Measurements from ENCODE around the gene CACNA1C.

CACNA1C gene

DNA sequence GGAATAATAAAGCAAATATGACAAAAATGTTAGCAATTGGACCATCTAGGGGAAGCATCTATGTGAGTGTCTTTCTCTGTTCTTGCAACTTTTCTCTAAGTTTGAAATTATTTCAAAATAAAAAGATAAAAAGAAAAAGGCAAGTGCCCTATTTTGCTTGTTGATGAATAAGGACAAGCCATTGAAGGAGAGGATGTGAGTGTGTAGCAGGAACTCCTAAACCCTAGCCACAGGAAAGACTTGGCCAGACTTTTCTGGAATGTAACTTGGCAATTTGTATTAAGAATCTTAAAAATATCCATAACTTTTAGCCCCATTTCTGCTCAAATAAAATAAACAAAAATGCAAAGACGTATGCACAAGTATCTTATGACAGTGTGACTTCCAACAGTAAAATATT lies 279.4 kb downstream of the CACNA1C start:
- H3K4me1 ChIP-seq (ENCODE audit: insufficient read depth, poor library complexity, severe bottlenecking) = peaks cover 18% of the 10 kb centered on the region
- H3K9me3 ChIP-seq (ENCODE audit: severe bottlenecking) = no peaks in the 10 kb centered on the region
- TF ChIP-seq, protein P1, sequence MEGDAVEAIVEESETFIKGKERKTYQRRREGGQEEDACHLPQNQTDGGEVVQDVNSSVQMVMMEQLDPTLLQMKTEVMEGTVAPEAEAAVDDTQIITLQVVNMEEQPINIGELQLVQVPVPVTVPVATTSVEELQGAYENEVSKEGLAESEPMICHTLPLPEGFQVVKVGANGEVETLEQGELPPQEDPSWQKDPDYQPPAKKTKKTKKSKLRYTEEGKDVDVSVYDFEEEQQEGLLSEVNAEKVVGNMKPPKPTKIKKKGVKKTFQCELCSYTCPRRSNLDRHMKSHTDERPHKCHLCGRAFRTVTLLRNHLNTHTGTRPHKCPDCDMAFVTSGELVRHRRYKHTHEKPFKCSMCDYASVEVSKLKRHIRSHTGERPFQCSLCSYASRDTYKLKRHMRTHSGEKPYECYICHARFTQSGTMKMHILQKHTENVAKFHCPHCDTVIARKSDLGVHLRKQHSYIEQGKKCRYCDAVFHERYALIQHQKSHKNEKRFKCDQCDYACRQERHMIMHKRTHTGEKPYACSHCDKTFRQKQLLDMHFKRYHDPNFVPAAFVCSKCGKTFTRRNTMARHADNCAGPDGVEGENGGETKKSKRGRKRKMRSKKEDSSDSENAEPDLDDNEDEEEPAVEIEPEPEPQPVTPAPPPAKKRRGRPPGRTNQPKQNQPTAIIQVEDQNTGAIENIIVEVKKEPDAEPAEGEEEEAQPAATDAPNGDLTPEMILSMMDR (IDR thresholded peaks at IDR 0.05; ENCODE audit: poor library complexity, severe bottlenecking) = no peak
- no peak overlapping the region for H3K4me3 ChIP-seq (ENCODE audit: severe bottlenecking)
- H3K36me3 ChIP-seq (ENCODE audit: low read depth) = no peaks in the 10 kb centered on the region
- H3K27me3 ChIP-seq (ENCODE audit: insufficient read depth, poor library complexity, severe bottlenecking) = peaks cover 4% of the 10 kb centered on the region
- ATAC-seq (ENCODE audit: low read depth) (no peak), DNase-seq (ENCODE audit: low spot score) (no peak)
- H3K27ac ChIP-seq (ENCODE audit: poor library complexity, severe bottlenecking) = no peak overlapping the region

DNA sequence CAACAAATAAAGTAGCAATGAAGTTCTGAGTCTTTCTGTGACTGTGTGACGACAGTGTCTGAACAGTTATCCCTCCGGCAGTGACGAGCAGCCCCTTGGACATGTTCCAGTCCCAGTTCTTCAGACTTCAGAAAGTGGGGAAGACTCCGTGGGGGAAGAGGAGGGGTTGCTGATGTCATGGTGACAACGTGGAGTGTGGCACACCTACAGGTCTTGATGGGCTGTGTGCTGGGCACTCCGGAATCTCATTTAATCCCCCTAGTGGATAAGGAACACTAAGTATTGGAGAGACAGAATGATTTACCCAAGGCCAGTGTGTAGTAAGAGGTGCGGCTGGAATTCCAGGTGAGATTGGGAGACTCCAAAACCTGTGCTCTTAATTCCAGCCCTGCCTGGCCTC lies 280.2 kb downstream of the CACNA1C start:
- TF ChIP-seq, protein P1 (IDR thresholded peaks at IDR 0.05; ENCODE audit: poor library complexity, severe bottlenecking) = no peak
- DNase-seq (ENCODE audit: low spot score) (no peak), ATAC-seq (ENCODE audit: low read depth) (no peak)
- Histone ChIP-seq H3K36me3 (ENCODE audit: low read depth) (no peaks in the 10 kb centered on the region), H3K27me3 (ENCODE audit: insufficient read depth, poor library complexity, severe bottlenecking) (peaks cover 4% of the 10 kb centered on the region), H3K4me1 (ENCODE audit: insufficient read depth, poor library complexity, severe bottlenecking) (peaks cover 19% of the 10 kb centered on the region), H3K27ac (ENCODE audit: poor library complexity, severe bottlenecking) (no peak overlapping the region), H3K9me3 (ENCODE audit: severe bottlenecking) (no peaks in the 10 kb centered on the region), H3K4me3 (ENCODE audit: severe bottlenecking) (no peak overlapping the region)

DNA sequence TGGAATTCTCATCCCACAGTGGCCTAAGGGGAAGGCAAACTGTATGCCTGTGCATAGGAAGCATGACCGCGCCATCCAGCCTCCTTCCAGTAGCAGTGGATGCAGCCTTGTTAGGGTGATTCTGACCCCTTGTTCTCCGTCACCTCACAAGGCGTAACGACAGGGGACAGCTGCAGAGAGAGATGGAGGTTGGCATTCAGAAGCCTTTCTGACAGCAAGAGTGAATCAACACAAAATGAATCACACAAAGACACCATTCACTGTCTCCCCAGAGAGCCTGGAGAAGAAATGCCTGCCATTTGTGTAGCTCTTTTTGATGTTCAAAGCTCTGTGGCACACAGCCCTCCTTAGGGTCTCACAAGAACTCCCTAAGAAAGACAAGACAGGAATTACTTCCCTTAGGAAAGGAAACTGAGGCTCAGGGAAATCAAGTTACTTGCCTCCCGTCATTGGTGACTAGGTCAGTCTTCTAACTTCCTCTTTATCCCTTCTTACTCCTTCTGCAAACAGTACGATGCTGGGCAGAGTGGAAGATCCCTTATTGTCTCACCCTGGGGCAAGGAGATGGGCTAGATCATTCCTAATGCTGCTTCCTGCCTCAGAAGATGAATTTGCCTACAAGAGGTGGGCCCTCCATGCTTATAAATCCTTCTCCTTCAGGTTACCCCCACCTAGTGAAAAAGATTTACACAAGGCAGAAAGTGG lies 280.9 kb downstream of the CACNA1C start:
- Histone ChIP-seq H3K27ac (ENCODE audit: poor library complexity, severe bottlenecking) (no peak overlapping the region), H3K27me3 (ENCODE audit: insufficient read depth, poor library complexity, severe bottlenecking) (no peaks in the 10 kb centered on the region), H3K36me3 (ENCODE audit: low read depth) (no peaks in the 10 kb centered on the region), H3K4me1 (ENCODE audit: insufficient read depth, poor library complexity, severe bottlenecking) (peaks cover 26% of the 10 kb centered on the region), H3K9me3 (ENCODE audit: severe bottlenecking) (no peaks in the 10 kb centered on the region), H3K4me3 (ENCODE audit: severe bottlenecking) (no peak overlapping the region)
- TF ChIP-seq, protein P1 (IDR thresholded peaks at IDR 0.05; ENCODE audit: poor library complexity, severe bottlenecking) = no peak
- DNase-seq (ENCODE audit: low spot score) (no peak), ATAC-seq (ENCODE audit: low read depth) (no peak)

DNA sequence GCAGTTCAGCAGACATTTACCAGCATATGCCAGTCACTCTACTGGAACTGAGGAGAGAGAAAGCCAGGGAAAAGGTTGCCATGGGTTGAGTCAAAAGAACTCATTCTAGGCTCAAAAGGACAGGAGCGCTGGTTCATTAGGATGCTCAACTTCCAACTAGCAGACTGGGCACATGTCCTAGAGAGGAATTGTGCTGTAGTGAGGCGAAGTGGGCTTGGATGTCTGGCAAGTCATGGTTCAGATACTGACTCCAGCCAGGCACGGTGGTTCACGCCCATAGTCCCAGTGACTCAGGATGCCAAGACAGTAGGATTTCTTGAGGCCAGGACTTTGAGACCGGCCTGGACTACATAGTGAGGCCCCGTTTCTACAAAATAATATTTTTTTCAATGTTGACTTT lies 281.5 kb downstream of the CACNA1C start:
- Histone ChIP-seq H3K4me1 (ENCODE audit: insufficient read depth, poor library complexity, severe bottlenecking) (peaks cover 33% of the 10 kb centered on the region), H3K27ac (ENCODE audit: poor library complexity, severe bottlenecking) (no peak overlapping the region), H3K36me3 (ENCODE audit: low read depth) (no peaks in the 10 kb centered on the region), H3K27me3 (ENCODE audit: insufficient read depth, poor library complexity, severe bottlenecking) (no peaks in the 10 kb centered on the region), H3K9me3 (ENCODE audit: severe bottlenecking) (no peaks in the 10 kb centered on the region), H3K4me3 (ENCODE audit: severe bottlenecking) (no peak overlapping the region)
- TF ChIP-seq, protein P1 (IDR thresholded peaks at IDR 0.05; ENCODE audit: poor library complexity, severe bottlenecking) = no peak
- ATAC-seq (ENCODE audit: low read depth) (no peak), DNase-seq (ENCODE audit: low spot score) (peak; percentile 23)

DNA sequence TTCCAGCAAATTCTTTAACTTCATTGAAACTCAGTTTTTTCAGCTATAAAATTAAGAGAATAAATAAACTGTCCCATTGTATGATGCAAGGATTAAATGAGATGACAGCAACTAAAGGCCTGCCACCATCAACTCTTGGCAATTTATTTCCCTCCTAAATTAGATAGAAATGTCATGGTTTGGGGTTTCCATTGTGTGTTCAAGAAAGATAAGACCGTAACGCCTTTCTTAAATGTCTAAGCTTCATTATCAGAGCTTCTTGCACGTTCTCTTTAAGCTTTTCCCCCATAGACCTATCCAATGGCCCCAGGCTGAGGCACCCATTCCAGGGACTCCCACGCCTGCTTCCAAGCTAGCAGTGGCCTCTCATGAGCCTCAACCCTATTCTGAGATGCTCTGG lies 281.9 kb downstream of the CACNA1C start:
- H3K4me1 ChIP-seq (ENCODE audit: insufficient read depth, poor library complexity, severe bottlenecking) = peaks cover 37% of the 10 kb centered on the region
- H3K36me3 ChIP-seq (ENCODE audit: low read depth) = no peaks in the 10 kb centered on the region
- H3K27ac ChIP-seq (ENCODE audit: poor library complexity, severe bottlenecking) = no peak overlapping the region
- no peak overlapping the region for H3K4me3 ChIP-seq (ENCODE audit: severe bottlenecking)
- no peaks in the 10 kb centered on the region for H3K9me3 ChIP-seq (ENCODE audit: severe bottlenecking)
- DNase-seq (ENCODE audit: low spot score) = no peak
- TF ChIP-seq, protein P1 (IDR thresholded peaks at IDR 0.05; ENCODE audit: poor library complexity, severe bottlenecking) = no peak
- no peak for ATAC-seq (ENCODE audit: low read depth)
- no peaks in the 10 kb centered on the region for H3K27me3 ChIP-seq (ENCODE audit: insufficient read depth, poor library complexity, severe bottlenecking)

All from RWPE2 (cell line).